Cerebellar nuclear complex (tissue), 1 donor: ENCODE results near the gene ZBTB1.
"Not testable (repeated sequence)": the region's sequence is repeated elsewhere in the genome, so short reads cannot be mapped to it uniquely, and the experiment has no call there.

Source experiments
- DNase-seq, 2 experiments: peaks; one replicate each; lab custom pipeline; 2025; lab: John Stamatoyannopoulos, UW

The ZBTB1 gene

GRCh38 chr14:64500088-64500487 is 4.5 kb upstream of the ZBTB1 start:
- DNase-seq: no peak

- no peak for DNase-seq
Observed at GRCh38 chr14:64501411-64502171, 3.0 kb upstream of the ZBTB1 start.

- no peak for DNase-seq
Observed at GRCh38 chr14:64502456-64502855, 2.1 kb upstream of the ZBTB1 start.

- no peak for DNase-seq
Observed at GRCh38 chr14:64502887-64503433, 1.6 kb upstream of the ZBTB1 start.

GRCh38 chr14:64503434-64504309 is 898 bp upstream of the ZBTB1 start, which contains the start of gene ZBTB25:
TSS of gene ZBTB25 (minus strand) at chr14:64503838. CDS start at chr14:64490533, 13,305 bp downstream.
- peak; percentile 30 to 41 for DNase-seq

GRCh38 chr14:64504897-64505794 is 576 bp downstream of the ZBTB1 start:
- peak in 1 of 2 experiments; percentile 33 for DNase-seq

GRCh38 chr14:64506721-64507120 is 2.2 kb downstream of the ZBTB1 start:
- no peak for DNase-seq

- no peak for DNase-seq
Observed at GRCh38 chr14:64507376-64508156, 3.0 kb downstream of the ZBTB1 start.

- no peak for DNase-seq
Observed at GRCh38 chr14:64508215-64508776, 3.7 kb downstream of the ZBTB1 start.

GRCh38 chr14:64509036-64509435 is 4.5 kb downstream of the ZBTB1 start:
- no peak for DNase-seq

GRCh38 chr14:64510825-64511671 is 6.5 kb downstream of the ZBTB1 start:
- DNase-seq: peak in 1 of 2 experiments; percentile 7

GRCh38 chr14:64513271-64513670 is 8.7 kb downstream of the ZBTB1 start:
- DNase-seq: no peak

- DNase-seq: no peak
Observed at GRCh38 chr14:64515053-64515452, 10.5 kb downstream of the ZBTB1 start.

- DNase-seq: no peak
Observed at GRCh38 chr14:64516969-64517368, 12.4 kb downstream of the ZBTB1 start.

GRCh38 chr14:64517667-64518066 is 13.1 kb downstream of the ZBTB1 start:
- DNase-seq: not testable (repeated sequence)

- DNase-seq: no peak
Observed at GRCh38 chr14:64518229-64518628, 13.7 kb downstream of the ZBTB1 start.

GRCh38 chr14:64520699-64521098 is 16.1 kb downstream of the ZBTB1 start:
- no peak for DNase-seq

GRCh38 chr14:64522591-64523355 is 18.2 kb downstream of the ZBTB1 start:
- no peak for DNase-seq

- no peak for DNase-seq
Observed at GRCh38 chr14:64525354-64525753, 20.8 kb downstream of the ZBTB1 start.
